ENCODE data around the gene SOX9.

- TF ChIP-seq CTCF (IDR thresholded peaks at IDR 0.05 in 4 of 5, conservative IDR thresholded peaks at IDR 0.05 in 1 of 5) (no peak), POLR2A (IDR thresholded peaks at IDR 0.05) (peak; percentile 80 to 94)
Measured at GRCh38 chr17:72120642-72121163, at the start of gene SOX9.
